HG03378 (cell line): ENCODE measurements around the gene TANC1.

Experiments used
- ATAC-seq: cut with Tn5 transposase; IDR thresholded peaks from one replicate; pipeline ENCODE4 v1.9.1; 2021; ENCODE audit warnings: mild to moderate bottlenecking, moderate library complexity; ENCODE audit not compliant: unreplicated experiment

TANC1 gene

DNA sequence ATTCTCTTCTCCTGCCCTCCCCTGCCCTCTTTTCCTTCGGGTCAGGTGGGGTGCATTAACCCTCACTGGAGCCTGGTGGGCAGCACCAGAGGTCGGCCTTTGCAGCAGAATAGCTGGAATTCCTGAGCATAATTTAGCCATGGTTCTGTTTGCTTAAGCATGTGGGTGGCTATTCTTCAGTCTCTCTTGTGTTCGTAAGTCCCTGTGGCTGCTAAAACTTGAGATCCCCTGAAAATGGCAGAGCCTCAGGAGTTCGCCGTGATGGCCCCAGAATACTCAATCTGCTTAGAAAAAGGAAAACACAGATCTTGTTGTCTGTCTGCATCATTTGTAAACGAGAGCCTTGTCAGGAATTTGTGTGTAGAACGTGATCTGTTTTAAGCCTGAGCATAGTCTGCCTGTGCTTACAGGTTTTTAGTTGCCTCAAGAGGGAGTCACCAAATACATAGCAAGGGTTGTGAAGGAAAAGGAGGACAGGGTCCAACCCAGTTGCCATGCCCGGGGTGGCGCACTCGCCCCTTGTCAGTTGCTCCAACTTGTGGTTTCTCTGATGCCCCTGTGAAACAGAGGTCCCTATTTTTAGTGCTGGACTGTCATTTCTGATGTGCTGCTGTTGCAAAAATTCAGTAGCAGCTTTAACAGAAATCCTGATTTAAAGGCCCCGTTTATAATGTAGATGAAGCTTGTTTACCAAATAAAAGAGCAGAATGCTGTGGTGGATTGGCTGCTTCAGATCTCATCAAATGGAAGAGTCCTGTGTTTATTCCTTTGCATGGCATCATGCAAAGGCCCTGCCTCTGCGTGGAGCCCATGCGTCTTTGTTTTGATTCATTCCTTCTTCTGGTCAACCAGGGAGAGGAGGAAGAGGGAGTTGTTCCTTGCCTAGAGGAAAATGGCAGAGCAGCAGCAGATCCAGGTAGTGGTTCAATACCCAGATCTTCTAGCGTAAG, 243.3 kb downstream of the TANC1 start:
- no peak for ATAC-seq

DNA sequence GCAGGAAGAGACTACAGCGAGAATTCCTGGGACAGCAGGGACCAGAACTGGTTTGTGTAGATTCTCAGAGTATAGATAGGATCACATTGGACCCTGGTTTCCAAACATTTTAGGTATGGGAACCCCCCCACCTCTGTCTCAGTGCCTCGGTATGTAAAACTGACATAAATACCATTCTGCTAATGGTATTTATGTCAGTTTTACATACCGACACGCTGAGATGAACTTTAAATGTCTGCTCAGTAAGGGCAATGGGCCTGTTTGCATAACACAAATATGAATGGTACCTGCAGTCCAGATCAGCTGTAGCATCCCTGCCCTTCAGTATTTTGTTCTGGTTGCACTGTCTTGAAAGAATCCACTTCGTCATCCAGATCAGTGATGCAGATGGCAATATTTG, 244.9 kb downstream of the TANC1 start:
- ATAC-seq: no peak

DNA sequence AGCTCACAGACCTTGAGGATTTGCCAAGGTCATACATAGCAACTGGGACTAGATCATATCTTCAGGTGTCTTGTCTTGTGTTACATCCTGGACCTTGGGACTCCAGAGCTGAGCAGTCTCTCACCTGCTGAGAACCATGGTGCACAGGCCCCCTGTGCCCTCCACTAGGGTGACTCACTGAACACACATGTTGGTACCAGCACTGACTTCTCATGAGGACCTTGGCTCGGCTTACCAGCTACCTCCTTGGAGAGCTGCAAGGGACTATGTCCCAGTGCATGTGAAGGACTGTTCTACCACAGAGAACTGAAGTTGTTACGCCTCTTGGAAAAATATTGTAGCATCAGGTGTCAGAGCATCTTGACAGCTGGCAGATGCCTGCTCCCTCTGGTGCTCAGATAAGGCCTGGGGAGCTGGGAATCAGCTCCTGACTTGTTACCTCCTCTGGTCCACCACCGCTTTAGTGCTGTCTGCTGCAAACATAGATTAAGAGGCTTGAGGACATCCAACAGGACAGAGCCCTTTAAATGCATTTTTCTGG, 246.0 kb downstream of the TANC1 start:
- no peak for ATAC-seq

DNA sequence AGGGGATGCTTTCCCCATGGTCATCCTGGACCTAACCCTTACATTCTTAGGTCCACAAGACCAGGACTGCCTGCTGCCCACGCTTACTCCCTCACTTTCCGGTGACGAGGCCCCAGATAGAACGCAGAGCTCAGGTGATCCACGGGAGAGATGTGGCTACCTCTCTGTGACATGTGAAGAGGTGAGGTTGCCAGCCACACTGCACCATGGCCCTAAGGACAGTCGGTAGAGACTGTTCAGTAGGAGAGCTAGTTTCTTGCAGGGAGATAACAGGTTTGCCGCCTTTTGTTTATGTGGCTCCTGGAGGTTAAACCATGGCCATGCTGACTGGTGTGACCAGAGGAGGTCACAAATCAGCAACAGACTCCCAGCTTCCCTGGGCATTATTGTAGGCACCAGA, 246.7 kb downstream of the TANC1 start:
- ATAC-seq: no peak

- ATAC-seq: no peak
Observed at GRCh38 chr2:159217676-159218075, 249.2 kb downstream of the TANC1 start.

DNA sequence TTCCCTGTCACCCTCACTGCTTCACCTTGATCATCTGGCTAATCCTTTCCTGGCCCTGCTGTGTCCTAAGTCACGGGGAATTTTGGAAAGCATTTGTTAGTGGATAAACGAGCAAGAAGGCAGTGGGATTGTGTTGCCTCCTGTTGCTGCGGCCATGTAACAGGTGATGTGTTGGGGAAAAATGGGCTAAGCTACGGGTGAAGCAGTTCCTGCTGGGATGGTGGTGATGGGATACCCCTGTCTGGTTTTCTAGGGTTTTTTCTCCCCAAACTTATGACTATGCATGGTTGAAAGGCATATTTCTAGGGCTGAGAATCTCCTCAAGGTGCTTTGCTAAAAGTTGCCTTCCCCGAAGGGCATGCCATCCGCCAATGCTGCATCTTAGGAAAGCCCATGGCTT, 249.9 kb downstream of the TANC1 start:
- no peak for ATAC-seq

DNA sequence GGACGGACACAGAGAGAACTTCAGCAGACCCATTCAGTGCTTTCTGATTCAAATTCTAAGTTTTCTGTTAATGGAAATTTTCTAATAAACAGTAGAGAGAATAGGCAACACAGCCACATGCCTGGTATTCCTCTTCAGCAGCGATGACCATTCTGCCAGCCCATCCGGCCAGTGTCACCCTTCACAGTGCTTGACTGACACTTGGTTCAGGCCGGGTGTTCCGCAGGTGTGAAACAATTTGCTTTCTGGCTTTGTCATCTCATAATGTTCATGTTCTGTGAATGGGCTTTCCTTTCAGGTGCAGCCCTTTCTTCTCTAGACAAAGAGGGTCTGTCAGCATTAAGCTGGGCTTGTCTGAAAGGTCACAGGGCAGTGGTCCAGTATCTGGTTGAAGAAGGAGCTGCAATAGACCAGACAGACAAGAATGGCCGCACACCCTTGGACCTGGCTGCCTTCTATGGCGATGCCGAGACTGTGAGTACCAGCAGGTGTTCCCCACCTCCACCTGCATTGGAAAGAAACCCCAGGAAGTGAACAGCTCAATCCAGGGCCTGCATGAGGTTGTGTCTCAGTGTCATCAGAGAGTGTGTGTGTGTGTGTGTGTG, 251.1 kb downstream of the TANC1 start:
- no peak for ATAC-seq

DNA sequence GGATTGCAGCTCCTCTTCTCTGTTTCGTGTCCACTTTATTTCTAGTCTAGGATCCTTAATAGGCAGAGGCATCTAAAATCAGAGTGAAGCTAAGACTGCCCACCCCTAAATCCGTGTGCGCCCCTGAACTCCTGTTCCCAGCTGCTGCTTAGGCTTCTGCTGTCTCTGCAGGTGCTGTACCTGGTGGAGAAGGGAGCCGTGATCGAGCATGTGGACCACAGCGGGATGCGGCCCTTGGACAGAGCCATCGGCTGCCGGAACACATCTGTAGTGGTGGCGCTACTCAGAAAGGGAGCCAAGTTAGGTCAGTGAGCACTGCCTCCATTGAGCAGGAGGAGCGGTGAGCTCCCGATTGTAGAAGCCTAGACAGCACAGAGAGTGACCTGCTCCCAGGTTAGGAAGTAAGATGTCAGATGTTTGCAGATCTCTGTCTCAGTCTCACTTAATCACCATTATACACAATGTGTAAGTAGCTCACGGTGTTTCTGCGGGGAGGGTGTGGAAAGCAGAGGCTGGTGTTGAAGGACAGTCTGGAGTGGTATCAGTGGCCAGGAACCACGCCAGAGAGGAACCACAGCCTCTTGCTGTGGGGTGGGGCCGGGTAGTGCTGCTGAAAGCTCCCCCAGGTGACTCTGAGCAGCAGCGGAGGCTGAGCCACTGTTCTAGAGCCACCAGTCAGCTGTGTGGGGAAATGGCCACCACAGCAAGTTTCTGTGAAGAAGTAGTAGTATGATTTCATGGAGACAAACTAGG, 255.8 kb downstream of the TANC1 start:
- no peak for ATAC-seq

GRCh38 chr2:159225025-159226016, 256.9 kb downstream of the TANC1 start:
- ATAC-seq: no peak

DNA sequence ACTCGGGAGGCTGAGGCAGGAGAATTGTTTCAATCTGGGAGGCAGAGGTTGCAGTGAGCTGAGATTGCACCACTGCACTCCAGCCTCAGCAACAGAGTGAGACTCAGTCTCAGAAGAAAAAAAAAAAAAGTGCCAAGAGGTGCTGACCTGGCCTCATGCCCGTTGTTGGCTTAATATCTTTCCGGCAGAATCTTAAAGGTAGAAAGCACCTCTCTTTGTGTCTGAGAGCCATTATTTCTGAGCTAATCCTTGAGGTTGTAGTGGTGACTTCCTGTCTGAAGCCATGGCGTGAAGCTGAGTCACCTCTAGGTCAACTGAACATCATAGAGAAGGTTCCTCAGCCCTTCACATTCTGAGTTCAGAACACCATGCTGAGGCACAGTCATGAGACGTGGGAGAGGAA, 257.6 kb downstream of the TANC1 start:
- ATAC-seq: peak; percentile 67

DNA sequence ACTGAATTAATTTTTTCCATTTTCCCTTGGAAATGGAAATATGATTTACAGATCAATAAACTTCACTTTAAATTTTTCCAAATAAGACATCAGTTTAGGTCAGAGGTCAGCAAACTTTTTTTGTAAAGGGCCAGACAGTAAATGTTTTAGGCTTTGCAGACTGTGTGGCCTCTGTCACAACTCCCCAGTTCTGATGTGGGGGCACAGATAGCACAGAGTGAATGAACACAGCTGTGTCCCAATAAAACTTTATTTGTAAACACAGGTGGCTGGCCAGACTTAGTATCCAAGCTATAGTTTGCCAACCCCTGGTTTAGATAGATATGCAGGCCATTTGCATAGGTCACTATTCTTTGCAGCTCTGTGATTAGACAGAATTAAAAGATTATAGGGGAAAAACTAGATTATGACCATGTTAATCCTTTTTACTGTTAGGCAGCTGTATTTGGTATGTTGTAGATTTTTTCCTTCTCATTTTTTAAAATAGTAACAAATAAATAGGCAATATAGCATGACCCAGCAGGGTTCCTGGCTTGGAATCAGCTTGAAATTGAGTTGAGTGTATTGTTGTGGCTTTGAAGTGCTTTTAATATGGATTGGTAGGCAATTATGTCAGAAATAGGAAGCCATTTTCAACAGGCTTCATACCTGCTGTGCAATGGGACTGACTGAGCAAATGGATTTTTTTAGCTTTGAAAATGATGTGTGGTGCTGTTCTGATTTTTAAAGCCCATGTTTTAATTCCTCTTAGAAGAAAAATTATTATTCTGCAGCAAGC, 258.4 kb downstream of the TANC1 start:
- ATAC-seq: no peak

DNA sequence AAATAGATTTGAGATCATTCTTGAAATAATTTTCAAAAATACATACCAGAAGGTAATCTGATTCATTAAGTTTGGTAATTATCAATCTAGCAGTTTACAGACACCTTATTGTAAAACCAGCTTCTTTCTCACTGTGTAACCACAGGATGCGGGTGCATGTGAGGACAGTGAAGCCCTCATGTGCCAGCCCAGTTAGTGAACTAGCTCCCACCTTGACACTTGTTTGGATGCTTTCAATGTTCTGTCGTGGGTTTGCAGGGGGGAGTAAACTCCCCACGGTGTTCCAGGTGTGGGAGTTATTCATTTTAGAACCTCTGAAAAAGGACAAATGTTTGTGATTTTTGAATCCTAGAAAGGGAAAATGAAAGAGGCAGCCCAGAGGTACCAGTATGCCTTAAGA, 259.0 kb downstream of the TANC1 start:
- no peak for ATAC-seq

DNA sequence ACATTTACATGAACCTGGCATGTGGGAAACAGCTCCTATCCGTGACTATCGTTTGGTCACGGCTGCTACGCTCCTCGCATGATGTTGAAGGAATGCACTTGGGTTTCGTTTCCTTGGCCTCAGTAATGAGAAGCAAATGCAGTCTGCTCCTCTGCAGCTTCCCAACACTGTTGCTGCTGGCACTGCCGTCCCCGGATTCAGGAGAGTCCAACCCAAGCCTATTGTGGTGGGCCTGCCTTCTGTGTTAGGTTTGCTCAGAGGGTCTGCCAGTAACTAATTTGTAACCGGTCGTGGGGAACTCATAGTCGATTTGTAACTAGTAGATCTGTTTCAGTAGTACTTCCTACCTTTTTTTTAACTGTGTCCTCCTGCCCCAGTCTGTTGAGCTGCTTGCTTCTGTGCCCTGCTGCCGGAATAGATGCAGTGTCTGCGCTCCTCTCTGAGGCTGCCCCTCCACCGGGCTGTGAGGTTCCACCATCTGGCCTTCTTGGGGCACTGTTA, 259.7 kb downstream of the TANC1 start:
- no peak for ATAC-seq

DNA sequence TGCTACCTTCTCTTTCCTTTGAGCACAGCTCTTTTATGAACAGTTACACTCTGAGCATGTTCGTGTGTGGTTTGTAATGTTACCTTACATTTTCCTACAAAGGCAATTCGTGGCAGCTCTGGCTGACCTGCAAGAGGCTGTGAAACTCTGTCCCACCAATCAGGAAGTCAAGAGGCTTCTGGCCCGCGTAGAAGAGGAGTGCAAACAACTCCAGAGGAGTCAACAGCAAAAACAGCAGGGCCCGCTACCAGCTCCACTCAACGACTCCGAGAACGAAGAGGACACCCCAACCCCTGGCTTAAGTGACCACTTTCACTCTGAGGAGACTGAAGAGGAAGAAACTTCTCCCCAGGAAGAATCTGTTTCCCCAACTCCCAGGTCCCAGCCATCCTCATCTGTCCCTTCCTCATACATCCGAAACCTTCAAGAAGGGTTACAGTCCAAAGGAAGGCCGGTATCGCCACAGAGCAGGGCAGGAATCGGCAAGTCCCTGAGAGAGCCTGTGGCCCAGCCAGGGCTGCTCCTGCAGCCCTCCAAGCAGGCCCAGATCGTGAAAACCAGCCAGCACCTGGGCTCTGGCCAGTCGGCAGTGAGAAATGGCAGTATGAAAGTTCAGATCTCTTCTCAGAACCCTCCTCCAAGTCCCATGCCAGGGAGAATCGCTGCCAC, 261.2 kb downstream of the TANC1 start:
- no peak for ATAC-seq

DNA sequence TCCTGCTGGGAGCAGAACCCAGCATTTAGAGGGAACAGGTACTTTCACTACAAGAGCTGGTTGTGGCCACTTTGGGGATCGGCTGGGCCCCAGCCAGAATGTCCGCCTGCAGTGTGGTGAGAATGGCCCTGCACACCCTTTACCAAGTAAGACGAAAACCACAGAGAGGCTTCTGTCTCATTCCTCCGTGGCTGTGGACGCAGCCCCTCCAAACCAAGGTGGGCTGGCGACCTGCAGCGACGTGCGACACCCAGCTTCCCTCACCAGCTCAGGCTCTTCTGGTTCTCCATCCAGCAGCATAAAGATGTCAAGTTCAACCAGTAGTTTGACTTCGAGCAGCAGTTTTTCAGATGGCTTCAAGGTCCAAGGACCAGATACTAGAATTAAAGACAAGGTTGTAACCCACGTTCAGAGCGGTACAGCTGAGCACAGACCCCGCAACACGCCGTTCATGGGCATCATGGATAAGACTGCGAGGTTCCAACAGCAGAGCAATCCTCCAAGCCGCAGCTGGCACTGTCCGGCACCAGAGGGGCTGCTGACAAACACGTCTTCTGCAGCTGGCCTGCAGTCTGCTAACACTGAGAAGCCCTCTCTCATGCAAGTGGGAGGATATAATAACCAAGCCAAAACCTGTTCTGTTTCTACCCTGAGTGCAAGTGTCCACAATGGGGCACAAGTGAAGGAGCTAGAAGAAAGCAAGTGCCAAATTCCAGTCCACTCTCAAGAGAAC, 261.9 kb downstream of the TANC1 start:
- no peak for ATAC-seq

DNA sequence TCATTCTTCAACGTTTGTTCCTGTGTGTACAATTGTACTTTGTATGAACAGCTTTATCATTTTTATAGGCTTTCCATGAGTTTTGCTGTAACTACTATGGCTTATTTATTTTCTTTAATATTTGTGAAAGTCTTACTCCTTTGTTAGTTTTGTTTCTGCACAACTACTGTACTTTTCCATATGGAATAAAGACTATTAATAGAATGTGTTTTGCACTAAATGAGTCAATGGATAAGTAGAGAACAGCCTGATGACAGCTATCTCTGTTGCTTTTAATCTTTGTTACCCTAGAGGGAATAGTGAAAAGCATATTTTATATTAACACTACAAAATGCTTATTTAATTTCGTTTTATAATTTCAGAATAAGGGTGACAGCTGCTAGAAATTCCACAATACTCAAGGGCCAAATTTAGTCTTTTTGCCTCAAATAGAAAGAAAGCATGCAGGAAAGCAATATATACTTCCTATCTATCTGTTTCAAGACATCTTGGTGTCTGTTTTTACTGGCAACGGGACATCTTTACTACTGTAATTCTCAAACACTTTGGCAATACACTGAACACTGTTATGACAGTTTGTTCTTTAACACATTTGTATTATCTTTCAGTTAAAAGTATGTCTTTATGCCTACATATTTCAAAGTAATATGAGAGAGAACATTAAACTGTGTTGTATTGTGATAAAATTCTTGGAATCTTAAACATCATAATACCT, 264.2 kb downstream of the TANC1 start:
- no peak for ATAC-seq

- ATAC-seq: no peak
Observed at GRCh38 chr2:159234868-159235267, 266.4 kb downstream of the TANC1 start.
